Spleen (tissue), 11 donors: ENCODE measurements around the gene ACBD3. TPM values are rescaled to one million over a fixed set of nuclear protein-coding genes. Genes with fewer than 3 reads are reported as not detected.
A peak's percentile ranks its signal among the peaks of the same experiment; 100 is the strongest.

Experiments
- DNase-seq: peaks from one replicate; pipeline ENCODE4 v3.0.0-alpha.2; 2020
- H3K27ac ChIP-seq, 8 donors: fragments of 200-600 bp; sonication (generic) in 7 of 8; 1 replicate in 4 of 8; 2 replicates in 4 of 8; pipeline versions ENCODE4 v1.5.0 to v1.8.0; 2016 to 2021; ENCODE audit warnings: inconsistent platforms in 4 of 8, mild to moderate bottlenecking in 4 of 8, moderate library complexity in 1 of 8
- H3K27me3 ChIP-seq, 7 donors: fragments of 200-600 bp; sonication (generic) in 6 of 7; replicated peaks in 1 of 7; 1 replicate in 4 of 7; 2 replicates in 3 of 7; pipeline versions ENCODE4 v1.5.0 to v1.8.0; 2016 to 2021; ENCODE audit warnings: inconsistent platforms in 3 of 7, mild to moderate bottlenecking in 1 of 7
- H3K36me3 ChIP-seq, 6 donors: fragments of 200-600 bp; sonication (generic) in 5 of 6; 1 replicate in 4 of 6; 2 replicates in 2 of 6; pipeline versions ENCODE4 v1.5.0 to v1.8.0; 2016 to 2021; ENCODE audit warnings: inconsistent platforms in 2 of 6
- H3K4me1 ChIP-seq, 6 donors: fragments of 200-600 bp; sonication (generic) in 5 of 6; 1 replicate in 3 of 6; 2 replicates in 3 of 6; pipeline versions ENCODE4 v1.5.0 to v1.8.0; 2016 to 2021; ENCODE audit warnings: inconsistent platforms in 3 of 6
- H3K4me3 ChIP-seq, 8 donors: fragments of 200-600 bp; sonication (generic) in 7 of 8; 1 replicate in 4 of 8; 2 replicates in 4 of 8; pipeline versions ENCODE4 v1.5.0 to v1.8.0; 2016 to 2021; ENCODE audit warnings: inconsistent platforms in 4 of 8, mild to moderate bottlenecking in 4 of 8, moderate library complexity in 2 of 8
- H3K9me3 ChIP-seq, 8 donors: fragments of 200-600 bp; sonication (generic) in 7 of 8; 1 replicate in 4 of 8; 2 replicates in 4 of 8; pipeline versions ENCODE4 v1.5.0 to v1.8.0; 2016 to 2021; ENCODE audit warnings: inconsistent platforms in 4 of 8
- POLR2A ChIP-seq, 3 donors: fragments of 450-650 bp; IDR thresholded peaks; one replicate each; pipeline ENCODE4 v1.5.1; 2017; ENCODE audit warnings: antibody characterized with exemption in 3 of 3, mild to moderate bottlenecking in 1 of 3
- POLR2AphosphoS5 ChIP-seq, 3 donors: sonication (generic); formaldehyde crosslinking; IDR thresholded peaks; one replicate each; pipeline ENCODE4 v1.5.1; 2017; ENCODE audit warnings: antibody characterized with exemption in 3 of 3
- WGBS, 5 donors: extraction: QIAGEN DNeasy Blood & Tissue Kit in 3 of 5; methylation state at CpG; one replicate each; pipeline versions ENCODE4 v1.1.5 to v1.1.7; 2013 to 2018; 5-methylcytosine and 5-hydroxymethylcytosine counted together
- intact Hi-C: fragments of 100-400 bp; cut with DNase I; formaldehyde crosslinking; loops from one replicate; pipeline ENCODE4 v1.15.0; 2023; ENCODE audit warnings: low total_unique reads
- polyA plus RNA-seq, 3 donors: library from polyadenylated mRNA; stranded (reverse); fragments of 200-250 nt; gene quantifications; one replicate each; pipeline ENCODE4 v1.2.1, GENCODE V29; 2013
- total RNA-seq, 7 donors: library from RNA; depleted of rRNA in 3 of 7; stranded (reverse); fragments of >200 nt in 3 of 7; fragmentation: NEBNext Ultra II Directional in 4 of 7; extraction: Animal tissue kit (Norgen Biotek cat#: 25700) in 4 of 7; gene quantifications; one replicate each; pipeline versions ENCODE4 v1.1.0 to v1.2.1, GENCODE V29; 2016 to 2021
- TF ChIP-seq, protein P1 (sequence below), 11 experiments: fragments of 200-600 bp in 7 of 11; fragments of 450-650 bp in 4 of 11; sonication (generic) in 4 of 11; IDR thresholded peaks in 8 of 11; conservative IDR thresholded peaks in 3 of 11; 1 replicate in 7 of 11; 2 replicates in 4 of 11; pipeline versions ENCODE4 v1.4.0 to v1.8.0; 2016 to 2021; ENCODE audit warnings: antibody characterized with exemption in 11 of 11, inconsistent platforms in 4 of 11, mild to moderate bottlenecking in 1 of 11
- donor health status: healthy with polysubstance abuse.
- donor health status: DM: no; HTN: no; CAD: no; lungs with moderate emphysema.
- donor health status: DM: no; HTN: no; CAD: no.
- donor health status: Bipolar disorder and iron deficiency.
- donor health status: healthy.
- donor health status: DM: no; HTN: no; CAD: no.
- donor health status: DM: yes; HTN: yes; CAD: no.

Gene ACBD3
- total and polyA plus RNA-seq, 10 donors = 6.1 to 43.0 (median 30.3) TPM

- no peak for TF ChIP-seq POLR2AphosphoS5 (IDR thresholded peaks at IDR 0.05)
- no peak for TF ChIP-seq POLR2A (IDR thresholded peaks at IDR 0.05)
- TF ChIP-seq, protein P1, sequence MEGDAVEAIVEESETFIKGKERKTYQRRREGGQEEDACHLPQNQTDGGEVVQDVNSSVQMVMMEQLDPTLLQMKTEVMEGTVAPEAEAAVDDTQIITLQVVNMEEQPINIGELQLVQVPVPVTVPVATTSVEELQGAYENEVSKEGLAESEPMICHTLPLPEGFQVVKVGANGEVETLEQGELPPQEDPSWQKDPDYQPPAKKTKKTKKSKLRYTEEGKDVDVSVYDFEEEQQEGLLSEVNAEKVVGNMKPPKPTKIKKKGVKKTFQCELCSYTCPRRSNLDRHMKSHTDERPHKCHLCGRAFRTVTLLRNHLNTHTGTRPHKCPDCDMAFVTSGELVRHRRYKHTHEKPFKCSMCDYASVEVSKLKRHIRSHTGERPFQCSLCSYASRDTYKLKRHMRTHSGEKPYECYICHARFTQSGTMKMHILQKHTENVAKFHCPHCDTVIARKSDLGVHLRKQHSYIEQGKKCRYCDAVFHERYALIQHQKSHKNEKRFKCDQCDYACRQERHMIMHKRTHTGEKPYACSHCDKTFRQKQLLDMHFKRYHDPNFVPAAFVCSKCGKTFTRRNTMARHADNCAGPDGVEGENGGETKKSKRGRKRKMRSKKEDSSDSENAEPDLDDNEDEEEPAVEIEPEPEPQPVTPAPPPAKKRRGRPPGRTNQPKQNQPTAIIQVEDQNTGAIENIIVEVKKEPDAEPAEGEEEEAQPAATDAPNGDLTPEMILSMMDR (IDR thresholded peaks at IDR 0.05 in 8 of 11, conservative IDR thresholded peaks at IDR 0.05 in 3 of 11) = no peak
- Histone ChIP-seq H3K4me1 (peaks cover 6 to 16% (median 14%) of the 10 kb centered on the region in 6 donors), H3K27me3 (peaks cover 0 to 41% (median 20%) of the 10 kb centered on the region in 7 donors), H3K9me3 (no peaks in the 10 kb centered on the region), H3K4me3 (no peak overlapping the region), H3K27ac (no peak overlapping the region), H3K36me3 (peaks cover 0 to 19% (median 5%) of the 10 kb centered on the region in 6 donors)
- 87 to 96% (median 91%) methylated on average over 3 of the region's 3 CpGs for WGBS, 5 donors
- intact Hi-C loops = no loop called here
- no peak for DNase-seq
Observed at GRCh38 chr1:226226601-226227000, 40.1 kb upstream of the ACBD3 start.

DNA sequence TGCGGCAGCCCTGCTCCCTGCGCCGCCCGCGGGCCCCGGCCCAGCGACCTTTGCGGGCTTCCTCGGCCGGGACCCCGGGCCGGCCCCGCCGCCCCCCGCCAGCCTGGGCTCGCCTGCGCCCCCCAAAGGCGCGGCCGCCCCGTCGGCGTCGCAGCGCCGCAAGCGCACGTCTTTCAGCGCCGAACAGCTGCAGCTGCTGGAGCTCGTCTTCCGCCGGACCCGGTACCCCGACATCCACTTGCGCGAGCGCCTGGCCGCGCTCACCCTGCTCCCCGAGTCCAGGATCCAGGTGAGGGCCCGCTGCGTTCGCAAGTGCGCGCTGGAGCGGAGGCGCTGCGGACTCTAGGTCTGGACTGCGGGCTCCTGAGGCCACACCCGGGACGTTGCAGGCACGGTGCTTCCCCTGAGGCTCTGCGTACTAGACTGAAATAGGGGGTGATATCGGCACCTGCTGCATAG lies 37.3 kb upstream of the ACBD3 start:
- no peaks in the 10 kb centered on the region for H3K9me3 ChIP-seq
- intact Hi-C loops = no loop called here
- peak; percentile 80 for DNase-seq
- peaks cover 0 to 41% (median 20%) of the 10 kb centered on the region in 7 donors for H3K27me3 ChIP-seq
- WGBS, 5 donors = 0 to 2% (median 1%) methylated on average over 6 to 55 of the region's 55 CpGs
- H3K36me3 ChIP-seq = no peaks in the 10 kb centered on the region
- TF ChIP-seq, protein P1 (IDR thresholded peaks at IDR 0.05 in 8 of 11, conservative IDR thresholded peaks at IDR 0.05 in 3 of 11) = no peak
- peak in 1 of 3 donors; percentile 40 for TF ChIP-seq POLR2AphosphoS5 (IDR thresholded peaks at IDR 0.05)
- H3K27ac ChIP-seq = peak overlapping the region in 1 of 8 donors; percentile 48
- peak overlapping the region; percentile 34 to 76 (median 48) for H3K4me3 ChIP-seq
- H3K4me1 ChIP-seq = peaks cover 6 to 16% (median 14%) of the 10 kb centered on the region in 6 donors

DNA sequence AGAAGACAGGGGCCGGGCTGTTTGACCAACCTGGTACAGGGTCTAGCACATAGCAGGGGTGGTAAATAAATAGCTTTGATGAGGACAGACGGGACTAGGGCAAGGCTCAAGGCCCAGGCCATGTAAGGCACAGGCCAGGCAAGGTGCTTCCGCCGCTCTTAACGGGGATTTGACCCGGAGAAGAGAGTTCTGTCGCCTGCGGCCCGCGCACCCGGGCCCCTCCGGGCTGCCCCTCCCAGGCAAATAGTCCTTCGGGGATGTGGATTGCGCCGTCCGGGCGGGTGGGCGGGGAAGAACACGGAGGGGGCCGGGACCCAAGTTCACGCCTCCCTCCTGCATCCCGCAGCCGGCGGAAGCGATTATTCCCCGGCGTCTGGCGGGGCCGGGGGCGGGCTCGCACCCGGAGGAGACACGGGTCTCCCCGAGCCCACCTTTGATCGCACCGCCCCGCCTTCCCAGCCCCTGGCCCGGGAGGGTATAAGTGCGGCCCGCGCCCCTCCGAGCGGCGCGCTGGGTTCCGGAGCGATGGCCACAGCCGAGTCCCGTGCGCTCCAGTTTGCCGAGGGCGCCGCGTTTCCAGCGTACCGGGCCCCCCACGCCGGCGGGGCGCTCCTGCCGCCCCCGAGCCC lies 36.7 kb upstream of the ACBD3 start, which contains the start of gene MIXL1:
MIXL1 (plus strand) TSS at position 508 of the 629 bp plus-strand sequence; CDS start at position 526, 18 bp downstream.
- Histone ChIP-seq H3K4me1 (peaks cover 6 to 16% (median 14%) of the 10 kb centered on the region in 6 donors), H3K27me3 (peaks cover 0 to 41% (median 20%) of the 10 kb centered on the region in 7 donors), H3K9me3 (no peaks in the 10 kb centered on the region), H3K27ac (peak within 1 kb of the TSS in 1 of 8 donors; percentile 48), H3K36me3 (no peaks in the 10 kb centered on the region), H3K4me3 (peak within 1 kb of the TSS; percentile 34 to 76 (median 48))
- intact Hi-C loops = no loop called here
- no peak for DNase-seq
- whole genome bisulfite sequencing, 5 donors = 4 to 19% (median 6%) methylated on average over 13 to 62 of the region's 62 CpGs
- no peak for TF ChIP-seq POLR2AphosphoS5 (IDR thresholded peaks at IDR 0.05)
- TF ChIP-seq, protein P1 (IDR thresholded peaks at IDR 0.05 in 8 of 11, conservative IDR thresholded peaks at IDR 0.05 in 3 of 11) = no peak
- no peak for TF ChIP-seq POLR2A (IDR thresholded peaks at IDR 0.05)

GRCh38 chr1:226222686-226223085 lies 36.1 kb upstream of the ACBD3 start:
- TF ChIP-seq POLR2A (IDR thresholded peaks at IDR 0.05) (no peak), POLR2AphosphoS5 (IDR thresholded peaks at IDR 0.05) (no peak)
- TF ChIP-seq, protein P1 (IDR thresholded peaks at IDR 0.05 in 8 of 11, conservative IDR thresholded peaks at IDR 0.05 in 3 of 11) = no peak
- Histone ChIP-seq H3K36me3 (no peaks in the 10 kb centered on the region), H3K27me3 (peaks cover 0 to 41% (median 20%) of the 10 kb centered on the region in 7 donors), H3K4me3 (peak overlapping the region in 1 of 8 donors; percentile 76), H3K27ac (no peak overlapping the region), H3K9me3 (no peaks in the 10 kb centered on the region), H3K4me1 (peaks cover 6 to 16% (median 14%) of the 10 kb centered on the region in 6 donors)
- no peak for DNase-seq
- intact Hi-C loops = no loop called here
- WGBS, 5 donors = 90 to 96% (median 93%) methylated on average over 10 of the region's 10 CpGs
